Neural crest cell (in vitro differentiated cells): ENCODE measurements around the gene MYO10. TPM values are rescaled to one million over a fixed set of nuclear protein-coding genes. Genes with fewer than 3 reads are reported as not detected.

ENCODE experiments used
- DNase-seq: peaks from one replicate; pipeline ENCODE4 v3.0.0; 2021; ENCODE audit warnings: low read depth, mixed read lengths, low spot score
- H3K27ac Mint-ChIP-seq: one replicate; pipeline ENCODE4 v1.8.0; 2021; ENCODE audit warnings: mild to moderate bottlenecking, mixed read lengths; ENCODE audit not compliant: unreplicated experiment
- H3K27me3 Mint-ChIP-seq: 2 replicates; pipeline ENCODE4 v1.8.0; 2021; ENCODE audit warnings: low read depth, mild to moderate bottlenecking, mixed read lengths
- H3K36me3 Mint-ChIP-seq: 2 replicates; pipeline ENCODE4 v1.8.0; 2021; ENCODE audit warnings: low read depth, mild to moderate bottlenecking, mixed read lengths
- H3K4me1 Mint-ChIP-seq: 2 replicates; pipeline ENCODE4 v1.8.0; 2021; ENCODE audit warnings: mixed read lengths
- H3K4me3 Mint-ChIP-seq: one replicate; pipeline ENCODE4 v1.8.0; 2021; ENCODE audit warnings: mild to moderate bottlenecking, mixed read lengths
- H3K9me3 Mint-ChIP-seq: 2 replicates; pipeline ENCODE4 v1.8.0; 2021; ENCODE audit warnings: mixed read lengths
- CTCF ChIP-seq: fragments of 200-600 bp; sonication (generic); conservative IDR thresholded peaks from 2 replicates; pipeline ENCODE4 v1.5.0; 2021; ENCODE audit warnings: antibody characterized with exemption, mild to moderate bottlenecking
- total RNA-seq: library from RNA; stranded (reverse); gene quantifications from 2 replicates; pipeline ENCODE4 v1.2.1, GENCODE V29; 2021

Gene MYO10
- total RNA-seq, 1 donor from 2014 or later, result 94.4 TPM

- no peaks in the 10 kb centered on the region for H3K27me3 Mint-ChIP-seq
- H3K4me3 Mint-ChIP-seq, result no peak overlapping the region
- H3K4me1 Mint-ChIP-seq, result peaks cover 76% of the 10 kb centered on the region
- no peak for TF ChIP-seq CTCF
- H3K9me3 Mint-ChIP-seq, result no peaks in the 10 kb centered on the region
- no peak overlapping the region for H3K27ac Mint-ChIP-seq
- H3K36me3 Mint-ChIP-seq, result peaks cover 4% of the 10 kb centered on the region
- DNase-seq, result no peak
These were observed 77.9 kb downstream of the MYO10 start for GRCh38 chr5:16858151-16858550.

GRCh38 chr5:16857635-16858034 is 78.5 kb downstream of the MYO10 start:
- Mint-ChIP-seq H3K4me3 (no peak overlapping the region), H3K9me3 (no peaks in the 10 kb centered on the region), H3K27ac (no peak overlapping the region), H3K4me1 (peaks cover 75% of the 10 kb centered on the region), H3K27me3 (no peaks in the 10 kb centered on the region), H3K36me3 (peaks cover 1% of the 10 kb centered on the region)
- no peak for TF ChIP-seq CTCF
- DNase-seq, result no peak

GRCh38 chr5:16856531-16856930 is 79.6 kb downstream of the MYO10 start:
- no peak for DNase-seq
- TF ChIP-seq CTCF, result no peak
- Mint-ChIP-seq H3K27me3 (no peaks in the 10 kb centered on the region), H3K4me3 (peak overlapping the region; percentile 54), H3K36me3 (no peaks in the 10 kb centered on the region), H3K9me3 (no peaks in the 10 kb centered on the region), H3K4me1 (peaks cover 77% of the 10 kb centered on the region), H3K27ac (peak overlapping the region; percentile 62)

GRCh38 chr5:16855898-16856297 is 80.2 kb downstream of the MYO10 start:
- TF ChIP-seq CTCF, result no peak
- H3K9me3 Mint-ChIP-seq, result no peaks in the 10 kb centered on the region
- H3K4me1 Mint-ChIP-seq, result peaks cover 81% of the 10 kb centered on the region
- no peak for DNase-seq
- peak overlapping the region; percentile 87 for H3K27ac Mint-ChIP-seq
- no peaks in the 10 kb centered on the region for H3K27me3 Mint-ChIP-seq
- no peaks in the 10 kb centered on the region for H3K36me3 Mint-ChIP-seq
- peak overlapping the region; percentile 10 for H3K4me3 Mint-ChIP-seq

GRCh38 chr5:16855485-16855884 is 80.6 kb downstream of the MYO10 start:
- peak overlapping the region; percentile 10 for H3K4me3 Mint-ChIP-seq
- peak overlapping the region; percentile 15 for H3K27ac Mint-ChIP-seq
- TF ChIP-seq CTCF, result no peak
- H3K9me3 Mint-ChIP-seq, result no peaks in the 10 kb centered on the region
- H3K27me3 Mint-ChIP-seq, result no peaks in the 10 kb centered on the region
- DNase-seq, result peak; percentile 8
- H3K4me1 Mint-ChIP-seq, result peaks cover 77% of the 10 kb centered on the region
- H3K36me3 Mint-ChIP-seq, result no peaks in the 10 kb centered on the region

- Mint-ChIP-seq H3K4me3 (peak overlapping the region; percentile 7), H3K4me1 (peaks cover 77% of the 10 kb centered on the region), H3K27me3 (no peaks in the 10 kb centered on the region), H3K9me3 (no peaks in the 10 kb centered on the region), H3K36me3 (no peaks in the 10 kb centered on the region), H3K27ac (peak overlapping the region; percentile 1)
- no peak for TF ChIP-seq CTCF
- DNase-seq, result no peak
These were observed 81.7 kb downstream of the MYO10 start for GRCh38 chr5:16854351-16854750.
